HepG2 (cell line): ENCODE results near the gene C1QTNF6. TPM values are rescaled to one million over a fixed set of nuclear protein-coding genes. Genes with fewer than 3 reads are reported as not detected.

Source experiments
- ATAC-seq: fragments of 200-7000 bp; cut with Tn5 transposase; 3 replicates; pipeline ENCODE4 v1.9.1; 2020; ENCODE audit warnings: mild to moderate bottlenecking, moderate library complexity
- BruUV-seq: library from RNA; stranded (reverse); fragments of 400-500 nt; replicated peaks from 2 replicates; lab custom pipeline; 2021; lab: Mats Ljungman, UMichigan
- CTCF ChIA-PET: fragments of 300-600 bp; formaldehyde crosslinking; extraction: SDS; loops from one replicate; lab custom pipeline; 2021; ENCODE audit warnings: low total read pairs, inconsistent platforms, low intra/inter-chr PET ratio; lab: Yijun Ruan, JAX
- POLR2A ChIA-PET: fragments of 350-600 bp; sonication (Branson Sonifier 250); formaldehyde crosslinking; loops from one replicate; lab custom pipeline; 2020; ENCODE audit warnings: antibody characterized with exemption, inconsistent platforms; lab: Yijun Ruan, JAX
- DNase-seq: peaks from one replicate; pipeline ENCODE4 v3.0.0-alpha.2; 2015; ENCODE audit warnings: low spot score
- FAIRE-seq: peaks from 3 replicates; lab custom pipeline; 2011; peaks lifted over from hg19 to GRCh38; lab: Jason Lieb, UNC
- H2AFZ ChIP-seq: one replicate; pipeline ENCODE4 v1.6.1; 2011; ENCODE audit warnings: low read length, inconsistent platforms
- H3K27ac ChIP-seq: fragments of 300-600 bp; 3 replicates; pipeline ENCODE4 v1.8.0; 2011; ENCODE audit warnings: mixed run types, mild to moderate bottlenecking, mixed read lengths, low read length, inconsistent platforms; ENCODE audit not compliant: insufficient read depth; ENCODE audit errors: extremely low read length
- H3K27me3 ChIP-seq, 2 experiments: fragments of 200-600 bp in 1 of 2; 2 replicates in 1 of 2; 3 replicates in 1 of 2; pipeline versions ENCODE4 v1.6.0 to v1.8.0; 2011; ENCODE audit warnings: low read length in 2 of 2, mild to moderate bottlenecking in 2 of 2, moderate library complexity in 2 of 2, inconsistent platforms in 1 of 2; ENCODE audit not compliant: insufficient read depth in 2 of 2, control insufficient read depth in 1 of 2
- H3K36me3 ChIP-seq, 2 experiments: fragments of 200-600 bp in 1 of 2; replicated peaks in 1 of 2; 2 replicates in 1 of 2; 3 replicates in 1 of 2; pipeline versions ENCODE4 v1.5.1 to v1.8.0; 2011; ENCODE audit warnings: low read length in 2 of 2, inconsistent platforms in 1 of 2; ENCODE audit not compliant: insufficient read depth in 2 of 2, control insufficient read depth in 1 of 2
- H3K4me1 ChIP-seq: 2 replicates; pipeline ENCODE4 v1.5.1; 2012; ENCODE audit warnings: low read length, inconsistent platforms; ENCODE audit not compliant: insufficient read depth
- H3K4me2 ChIP-seq: 2 replicates; pipeline ENCODE4 v1.6.0; 2011; ENCODE audit warnings: low read depth, low read length, inconsistent platforms
- H3K4me3 ChIP-seq, 3 experiments: fragments of 200-600 bp in 1 of 3; sonication (generic), shearing (Covaris generic) in 1 of 3; replicated peaks in 1 of 3; 2 replicates each; pipeline ENCODE4 v1.5.1; 2011 to 2016; ENCODE audit warnings: low read length in 3 of 3, inconsistent platforms in 2 of 3, low read depth in 2 of 3, mild to moderate bottlenecking in 2 of 3, control low read depth in 1 of 3, mixed read lengths in 1 of 3; ENCODE audit not compliant: insufficient read depth in 1 of 3
- H3K79me2 ChIP-seq: one replicate; pipeline ENCODE4 v1.6.1; 2011; ENCODE audit warnings: low read length, inconsistent platforms; ENCODE audit not compliant: insufficient read depth
- H3K9ac ChIP-seq: 2 replicates; pipeline ENCODE4 v1.6.0; 2011; ENCODE audit warnings: mild to moderate bottlenecking, low read depth, low read length, inconsistent platforms; ENCODE audit not compliant: insufficient read depth
- H3K9me3 ChIP-seq: 2 replicates; pipeline ENCODE4 v1.5.1; 2012; ENCODE audit warnings: mild to moderate bottlenecking, low read length
- H4K20me1 ChIP-seq: 2 replicates; pipeline ENCODE4 v1.6.0; 2011; ENCODE audit warnings: inconsistent platforms, mild to moderate bottlenecking, low read length, moderate library complexity; ENCODE audit not compliant: insufficient read depth
- DPF2 ChIP-seq: sonication (generic); formaldehyde crosslinking; IDR thresholded peaks from 2 replicates; pipeline ENCODE4 v1.4.0; 2020; ENCODE audit warnings: mild to moderate bottlenecking, low read depth, missing genetic modification reagents, borderline replicate concordance
- EZH2 ChIP-seq: conservative IDR thresholded peaks from 2 replicates; pipeline ENCODE4 v1.6.1; 2012; ENCODE audit warnings: mild to moderate bottlenecking, low read depth, low read length, moderate library complexity
- JUND ChIP-seq: sonication (generic); formaldehyde crosslinking; IDR thresholded peaks from 2 replicates; pipeline ENCODE4 v1.8.0; 2022; ENCODE audit warnings: mild to moderate bottlenecking, missing genetic modification reagents
- KDM5A ChIP-seq: fragments of 200-600 bp; sonication (generic); IDR thresholded peaks from 2 replicates; pipeline ENCODE4 v1.7.0; 2018; ENCODE audit warnings: antibody characterized with exemption, mild to moderate bottlenecking, low read length, borderline replicate concordance
- MATR3 ChIP-seq: sonication (generic); formaldehyde crosslinking; IDR thresholded peaks from 2 replicates; pipeline ENCODE4 v1.4.0; 2020; ENCODE audit warnings: missing genetic modification reagents
- MEIS1 ChIP-seq: sonication (generic); formaldehyde crosslinking; IDR thresholded peaks from 2 replicates; pipeline ENCODE4 v1.9.0; 2021; ENCODE audit warnings: mild to moderate bottlenecking, missing genetic modification reagents, moderate library complexity, borderline replicate concordance
- PAWR ChIP-seq: sonication (generic); formaldehyde crosslinking; IDR thresholded peaks from 2 replicates; pipeline ENCODE4 v1.4.0; 2020; ENCODE audit warnings: missing genetic modification reagents, mild to moderate bottlenecking, borderline replicate concordance
- RELA ChIP-seq: sonication (generic); formaldehyde crosslinking; IDR thresholded peaks from 2 replicates; pipeline ENCODE4 v1.4.0; 2020; ENCODE audit warnings: missing genetic modification reagents
- SALL1 ChIP-seq: sonication (generic); formaldehyde crosslinking; IDR thresholded peaks from 2 replicates; pipeline ENCODE4 v1.8.0; 2022; ENCODE audit warnings: mild to moderate bottlenecking, missing genetic modification reagents
- SKI ChIP-seq: fragments of 450-650 bp; IDR thresholded peaks from one replicate; pipeline ENCODE4 v1.6.1; 2018; ENCODE audit warnings: mild to moderate bottlenecking; ENCODE audit not compliant: partially characterized antibody
- SP1 ChIP-seq, 2 experiments: fragments of 450-650 bp in 1 of 2; sonication (generic) in 1 of 2; formaldehyde crosslinking in 1 of 2; IDR thresholded peaks; 2 replicates each; pipeline versions ENCODE4 v1.4.0 to v1.6.1; 2016 to 2020; ENCODE audit warnings: missing genetic modification reagents in 1 of 2
- ZNF34 ChIP-seq: sonication (generic); formaldehyde crosslinking; IDR thresholded peaks from 2 replicates; pipeline ENCODE4 v1.4.0; 2020; ENCODE audit warnings: mild to moderate bottlenecking, missing genetic modification reagents, borderline replicate concordance
- ZNF432 ChIP-seq: sonication (generic); formaldehyde crosslinking; IDR thresholded peaks from 2 replicates; pipeline ENCODE4 v1.5.0; 2020; ENCODE audit warnings: missing genetic modification reagents, mild to moderate bottlenecking, borderline replicate concordance
- ZNF562 ChIP-seq: sonication (generic); formaldehyde crosslinking; IDR thresholded peaks from 2 replicates; pipeline ENCODE4 v1.8.0; 2022; ENCODE audit warnings: missing genetic modification reagents, borderline replicate concordance
- ZNF678 ChIP-seq: sonication (generic); formaldehyde crosslinking; IDR thresholded peaks from 2 replicates; pipeline ENCODE4 v1.4.0; 2020; ENCODE audit warnings: mild to moderate bottlenecking, missing genetic modification reagents
- WGBS: methylation state at CpG from one replicate; pipeline ENCODE4 v1.1.6; 2017; ENCODE audit warnings: low lambda C conversion rate; 5-methylcytosine and 5-hydroxymethylcytosine counted together
- in situ Hi-C: cut with HindIII; loops from 2 replicates; pipeline ENCODE4 v1.10.0; 2017; ENCODE audit warnings: low pct_unique_long_range_greater_than_20kb; ENCODE audit not compliant: extremely low pct_ligation_motif_present
- intact Hi-C: fragments of 100-400 bp; cut with micrococcal nuclease; formaldehyde crosslinking; loops from one replicate; pipeline ENCODE4 v1.10.0; 2022; ENCODE audit not compliant: unreplicated experiment
- polyA plus RNA-seq, 8 experiments: library from polyadenylated mRNA; depleted of rRNA in 3 of 8; stranded (reverse) in 7 of 8; unstranded in 1 of 8; fragments of >200 nt; fragmentation: Illumina TruSeq in 4 of 8; extraction: Trizol in 4 of 8; gene quantifications; 2 replicates each; pipeline versions ENCODE4 v1.2.1 to v1.2.3, GENCODE V29; 2011 to 2016; ENCODE audit warnings: low read depth in 4 of 8, missing spikeins in 1 of 8, mixed read lengths in 1 of 8; ENCODE audit not compliant: insufficient read depth in 1 of 8
- total RNA-seq, 5 experiments: library from RNA; depleted of rRNA; stranded (reverse); fragments of >200 nt; fragmentation: Illumina TruSeq; extraction: Trizol; gene quantifications; 2 replicates each; pipeline ENCODE4 v1.2.3, GENCODE V29; 2016; ENCODE audit warnings: low read depth in 1 of 5
- TF ChIP-seq, protein P1 (sequence below): sonication (generic); formaldehyde crosslinking; conservative IDR thresholded peaks from 2 replicates; pipeline ENCODE4 v1.5.0; 2020; ENCODE audit warnings: missing genetic modification reagents
- TF ChIP-seq, protein P2 (sequence below): sonication (generic); formaldehyde crosslinking; IDR thresholded peaks from 2 replicates; pipeline ENCODE4 v1.8.1; 2022; ENCODE audit warnings: mild to moderate bottlenecking, missing genetic modification reagents
- TF ChIP-seq, protein P3 (sequence below): IDR thresholded peaks from 2 replicates; pipeline ENCODE4 v1.6.1; 2016; ENCODE audit warnings: missing biosample characterization, missing genetic modification reagents, low read depth
- TF ChIP-seq, protein P4 (sequence below): sonication (generic); formaldehyde crosslinking; IDR thresholded peaks from 2 replicates; pipeline ENCODE4 v1.5.0; 2020; ENCODE audit warnings: mild to moderate bottlenecking, low read depth, missing genetic modification reagents, borderline replicate concordance

The C1QTNF6 gene
- total and polyA plus RNA-seq, 2 of the 13 experiments (the other 11 are each of a cell fraction or from before 2014, with no cell fraction given), result 2.7 to 6.9 TPM

DNA sequence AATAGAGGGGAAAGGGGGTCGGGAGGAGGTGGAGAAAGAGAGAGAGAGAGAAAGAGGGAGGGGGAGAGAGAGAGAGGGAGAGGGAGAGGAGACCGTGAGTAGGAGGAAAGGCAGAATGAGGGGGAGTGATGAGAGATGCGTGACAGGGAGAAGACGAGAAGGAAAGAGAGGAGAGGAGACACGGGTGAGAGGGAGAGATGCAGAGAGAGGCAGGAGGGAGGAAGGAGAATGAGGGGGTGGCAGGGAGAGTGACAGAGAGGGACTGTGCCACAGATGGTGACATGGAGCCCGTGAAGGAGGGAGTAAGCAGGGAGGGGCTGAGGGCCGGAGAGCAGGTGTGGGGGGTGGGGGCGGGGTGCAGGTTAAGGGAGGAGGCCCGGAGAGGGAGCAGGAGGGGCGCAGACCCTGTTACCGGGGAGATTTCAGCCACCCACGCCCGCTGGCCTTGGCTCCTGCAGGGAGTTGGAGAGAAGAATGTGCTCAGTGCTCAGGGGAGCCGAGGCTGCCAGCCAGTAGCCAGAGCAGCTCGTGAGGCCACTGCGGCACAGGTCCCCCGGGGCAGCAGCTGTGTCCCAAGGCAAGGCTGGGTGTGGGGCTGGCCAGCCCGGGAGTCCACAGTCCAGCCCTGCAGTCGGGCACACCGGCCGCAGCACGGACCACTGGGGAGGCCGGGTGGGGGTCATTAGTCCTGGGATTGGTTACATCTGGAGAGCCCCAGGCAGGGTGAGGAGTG is 24.3 kb upstream of the C1QTNF6 start, which contains the start of gene SSTR3 (continued):
- no peak for TF ChIP-seq MEIS1 (CRISPR knock-in tag)
- TF ChIP-seq MATR3 (CRISPR knock-in tag), result no peak
- TF ChIP-seq, protein P1, sequence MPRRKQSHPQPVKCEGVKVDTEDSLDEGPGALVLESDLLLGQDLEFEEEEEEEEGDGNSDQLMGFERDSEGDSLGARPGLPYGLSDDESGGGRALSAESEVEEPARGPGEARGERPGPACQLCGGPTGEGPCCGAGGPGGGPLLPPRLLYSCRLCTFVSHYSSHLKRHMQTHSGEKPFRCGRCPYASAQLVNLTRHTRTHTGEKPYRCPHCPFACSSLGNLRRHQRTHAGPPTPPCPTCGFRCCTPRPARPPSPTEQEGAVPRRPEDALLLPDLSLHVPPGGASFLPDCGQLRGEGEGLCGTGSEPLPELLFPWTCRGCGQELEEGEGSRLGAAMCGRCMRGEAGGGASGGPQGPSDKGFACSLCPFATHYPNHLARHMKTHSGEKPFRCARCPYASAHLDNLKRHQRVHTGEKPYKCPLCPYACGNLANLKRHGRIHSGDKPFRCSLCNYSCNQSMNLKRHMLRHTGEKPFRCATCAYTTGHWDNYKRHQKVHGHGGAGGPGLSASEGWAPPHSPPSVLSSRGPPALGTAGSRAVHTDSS (CRISPR knock-in tag), result no peak
- no peak for TF ChIP-seq SP1 (IDR thresholded peaks at IDR 0.05)
- no peak for TF ChIP-seq SP1 (CRISPR knock-in tag; IDR thresholded peaks at IDR 0.05)
- 0 out of 2 replicates have a peak, but pooled peaks have one; percentile 10 for TF ChIP-seq SALL1
- TF ChIP-seq ZNF432 (CRISPR knock-in tag), result no peak

DNA sequence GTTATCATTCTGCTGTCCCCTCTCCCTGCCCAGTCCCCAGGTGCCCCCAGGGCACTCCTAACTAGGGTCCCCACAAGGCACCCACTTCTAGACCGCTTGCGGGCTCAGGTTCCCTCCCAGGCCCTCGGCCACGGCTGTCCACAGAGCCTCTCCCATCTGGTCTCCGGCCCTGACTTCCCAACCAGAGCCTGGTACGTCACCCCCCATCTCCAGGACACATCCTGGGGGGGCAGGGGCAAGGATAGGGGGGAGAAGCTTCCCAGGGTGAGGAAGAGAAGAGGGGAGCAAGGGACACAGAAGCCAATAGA is 23.8 kb upstream of the C1QTNF6 start:
- Histone ChIP-seq H3K36me3 (no peaks in the 10 kb centered on the region), H3K4me1 (peaks cover 28% of the 10 kb centered on the region), H3K27ac (no peak overlapping the region), H3K79me2 (no peaks in the 10 kb centered on the region), H3K4me3 (peak overlapping the region in 1 of 3 experiments; percentile 3; a peak in 1 of 6 replicates), H3K9me3 (no peaks in the 10 kb centered on the region), H3K4me2 (peak overlapping the region; percentile 25; the same call in 1 of the 2 replicates), H3K27me3 (peaks cover 0 to 33% of the 10 kb centered on the region in 2 experiments; a peak in 3 of 5 replicates), H2AFZ (no peak overlapping the region), H3K9ac (no peak overlapping the region), H4K20me1 (no peaks in the 10 kb centered on the region)
- DNase-seq (no peak), FAIRE-seq (no peak), ATAC-seq (no peak)
- intact Hi-C loops (no loop called here), in situ Hi-C loops (no loop called here)
- no TSS peak for BruUV-seq
- WGBS, result 42% methylated on average over 6 of the region's 6 CpGs
- CTCF ChIA-PET, result no interaction called here
- POLR2A ChIA-PET, result no interaction called here
- TF ChIP-seq RELA (no peak), ZNF678 (no peak), KDM5A (no peak), PAWR (CRISPR knock-in tag) (no peak), DPF2 (CRISPR knock-in tag) (no peak), ZNF34 (CRISPR knock-in tag) (no peak), JUND (CRISPR knock-in tag) (no peak), EZH2 (no peak), SKI (no peak), ZNF562 (CRISPR knock-in tag) (no peak)
- TF ChIP-seq, protein P2, sequence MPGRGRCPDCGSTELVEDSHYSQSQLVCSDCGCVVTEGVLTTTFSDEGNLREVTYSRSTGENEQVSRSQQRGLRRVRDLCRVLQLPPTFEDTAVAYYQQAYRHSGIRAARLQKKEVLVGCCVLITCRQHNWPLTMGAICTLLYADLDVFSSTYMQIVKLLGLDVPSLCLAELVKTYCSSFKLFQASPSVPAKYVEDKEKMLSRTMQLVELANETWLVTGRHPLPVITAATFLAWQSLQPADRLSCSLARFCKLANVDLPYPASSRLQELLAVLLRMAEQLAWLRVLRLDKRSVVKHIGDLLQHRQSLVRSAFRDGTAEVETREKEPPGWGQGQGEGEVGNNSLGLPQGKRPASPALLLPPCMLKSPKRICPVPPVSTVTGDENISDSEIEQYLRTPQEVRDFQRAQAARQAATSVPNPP (CRISPR knock-in tag), result no peak
- TF ChIP-seq, protein P3, sequence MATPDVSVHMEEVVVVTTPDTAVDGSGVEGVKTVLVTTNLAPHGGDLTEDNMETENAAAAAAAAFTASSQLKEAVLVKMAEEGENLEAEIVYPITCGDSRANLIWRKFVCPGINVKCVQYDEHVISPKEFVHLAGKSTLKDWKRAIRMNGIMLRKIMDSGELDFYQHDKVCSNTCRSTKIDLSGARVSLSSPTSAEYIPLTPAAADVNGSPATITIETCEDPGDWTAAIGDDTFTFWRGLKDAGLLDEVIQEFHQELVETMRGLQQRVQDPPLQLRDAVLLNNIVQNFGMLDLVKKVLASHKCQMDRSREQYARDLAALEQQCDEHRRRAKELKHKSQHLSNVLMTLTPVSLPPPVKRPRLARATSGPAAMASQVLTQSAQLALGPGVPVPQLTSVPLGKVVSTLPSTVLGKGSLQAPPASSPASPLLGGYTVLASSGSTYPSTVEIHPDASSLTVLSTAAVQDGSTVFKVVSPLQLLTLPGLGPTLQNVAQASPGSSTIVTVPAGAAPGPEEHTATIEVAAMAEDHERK (CRISPR knock-in tag), result no peak
- TF ChIP-seq, protein P4, sequence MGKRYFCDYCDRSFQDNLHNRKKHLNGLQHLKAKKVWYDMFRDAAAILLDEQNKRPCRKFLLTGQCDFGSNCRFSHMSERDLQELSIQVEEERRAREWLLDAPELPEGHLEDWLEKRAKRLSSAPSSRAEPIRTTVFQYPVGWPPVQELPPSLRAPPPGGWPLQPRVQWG (CRISPR knock-in tag), result no peak
